GM10248 (cell line): ENCODE results near the gene PARP1.

Experiments used
- CTCF ChIA-PET: fragments of 300-600 bp; sonication (Branson Sonifier 250); formaldehyde crosslinking; extraction: SDS; loops from one replicate; lab custom pipeline; 2021; ENCODE audit warnings: antibody characterized with exemption; lab: Yijun Ruan, JAX
- POLR2A ChIA-PET: fragments of 350-650 bp; sonication (Branson Sonifier 250); formaldehyde crosslinking; extraction: SDS; loops from one replicate; lab custom pipeline; 2020; ENCODE audit warnings: antibody characterized with exemption; lab: Yijun Ruan, JAX
- DNase-seq: peaks from one replicate; pipeline ENCODE4 v3.0.0; 2012; ENCODE audit errors: extremely low spot score
- CTCF ChIP-seq: IDR thresholded peaks from 2 replicates; pipeline ENCODE4 v1.5.1; 2012; ENCODE audit warnings: mild to moderate bottlenecking, low read depth; ENCODE audit errors: extremely low read depth, missing control alignments, control extremely low read depth

PARP1 gene

DNA sequence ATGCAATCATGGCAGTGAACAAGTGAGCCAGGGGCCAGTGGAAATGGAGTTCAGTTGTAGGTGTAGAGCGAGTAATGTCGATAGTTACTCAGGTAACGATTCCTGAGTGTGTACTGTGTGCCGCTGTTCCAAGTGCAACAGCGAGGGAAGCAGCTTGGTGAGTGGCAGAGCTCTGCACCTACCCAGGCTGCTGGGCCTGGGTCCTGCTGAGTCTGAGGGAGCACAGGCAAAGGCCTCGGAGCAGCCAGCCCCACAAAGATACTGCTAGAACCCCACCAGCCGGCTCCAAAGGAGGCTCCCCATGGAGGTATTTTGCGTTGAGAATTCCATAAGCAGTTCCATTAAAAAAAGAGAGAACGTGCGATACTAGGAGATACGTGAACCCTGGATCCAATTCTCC, 23.2 kb downstream of the PARP1 start:
- TF ChIP-seq CTCF = no peak
- POLR2A ChIA-PET = no interaction called here
- CTCF ChIA-PET = interaction anchor here (1.1 to 5.1 kb wide), 3 partner anchors 14 to 21 kb away, joined by 3 to 43 read pairs (median 5); partner anchors contain the start of gene PARP1
- no peak for DNase-seq

DNA sequence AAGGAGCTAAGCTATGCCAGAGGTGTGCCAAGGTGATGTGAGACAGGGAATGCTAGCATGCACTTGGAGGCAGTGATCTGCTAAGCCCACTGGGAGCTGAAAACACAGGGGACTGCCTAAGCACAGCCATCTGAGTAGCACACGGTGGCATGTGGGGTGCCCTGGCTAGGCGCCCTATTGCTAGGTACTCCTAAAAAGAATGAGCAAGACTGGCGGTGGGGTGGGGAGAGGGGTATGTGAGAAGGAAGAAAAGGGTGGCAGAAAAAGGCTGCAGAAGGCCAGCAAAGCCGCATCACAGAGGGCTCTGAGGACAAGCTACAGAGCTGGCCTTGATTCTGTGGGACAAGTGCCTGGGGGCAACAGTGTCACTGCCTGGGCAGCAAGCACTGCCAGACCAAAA, 23.9 kb downstream of the PARP1 start:
- POLR2A ChIA-PET = no interaction called here
- TF ChIP-seq CTCF = no peak
- CTCF ChIA-PET = interaction anchor here (1.1 to 5.1 kb wide), 3 partner anchors 13 to 22 kb away, joined by 3 to 43 read pairs (median 5); partner anchors contain the start of gene PARP1

GRCh38 chr1:226382030-226382429, 25.9 kb downstream of the PARP1 start:
- DNase-seq = no peak
- TF ChIP-seq CTCF = no peak
- ChIA-PET CTCF (interaction anchor here (1.0 kb wide), 1 partner anchor 23 kb away, joined by 3 read pairs; no protein-coding TSS in a partner anchor), POLR2A (no interaction called here)

More for the DNA sequence above, 23.9 kb downstream of the PARP1 start:
- DNase-seq = no peak

DNA sequence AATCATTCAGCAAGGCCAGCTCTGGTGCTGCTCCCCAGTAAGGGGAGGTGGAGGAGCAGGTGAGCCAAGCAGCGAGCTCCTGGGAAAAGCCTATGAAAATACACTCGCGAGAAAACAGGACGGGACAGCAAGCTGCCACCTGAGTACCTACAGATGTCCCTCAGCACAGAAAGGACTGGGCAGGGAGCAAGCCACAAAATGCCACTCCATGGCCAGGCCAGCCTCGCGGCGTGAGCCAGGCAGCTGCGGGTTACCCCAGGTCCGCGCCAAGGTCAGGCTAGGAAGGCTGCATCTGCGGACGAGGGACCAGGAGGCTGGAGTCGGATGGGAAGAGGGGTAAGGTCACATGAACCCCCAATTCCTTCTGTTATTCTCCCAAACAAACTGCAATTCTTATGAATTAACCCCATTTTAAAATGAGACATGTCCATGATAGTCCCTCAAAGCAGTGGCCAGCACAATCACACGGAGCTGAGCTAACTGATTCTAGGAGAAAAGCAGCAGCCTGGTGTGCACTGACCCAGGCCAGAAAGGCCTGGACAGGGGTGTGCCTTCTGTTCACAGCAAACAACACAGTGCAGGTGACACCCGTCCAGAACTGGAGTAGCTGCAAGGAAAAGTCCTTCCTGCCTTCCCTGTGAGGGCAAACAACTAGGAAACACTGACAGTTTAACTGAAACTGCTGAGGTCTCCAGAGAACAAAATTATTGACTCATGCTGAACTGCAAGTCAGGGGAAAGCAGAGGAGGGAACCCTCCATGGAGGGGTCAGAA, 26.5 kb downstream of the PARP1 start:
- ChIA-PET CTCF (interaction anchor here (1.0 to 1.6 kb wide), 4 partner anchors 24 to 196 kb away, joined by 3 to 5 read pairs (median 3); partner anchors contain the start of gene PARP1), POLR2A (no interaction called here)
- no peak for TF ChIP-seq CTCF
- no peak for DNase-seq

GRCh38 chr1:226378071-226378470, 29.8 kb downstream of the PARP1 start:
- DNase-seq = no peak
- CTCF ChIA-PET = interaction anchor here (1.0 to 2.8 kb wide), 2 partner anchors 29 to 45 kb away, joined by 3 to 9 read pairs; partner anchors contain the start of gene PARP1
- POLR2A ChIA-PET = no interaction called here
- TF ChIP-seq CTCF = no peak

- ChIA-PET POLR2A (no interaction called here), CTCF (no interaction called here)
- no peak for DNase-seq
- TF ChIP-seq CTCF = no peak
Observed at GRCh38 chr1:226376300-226376699, 31.6 kb downstream of the PARP1 start.
